ENCODE data around the gene CAMK1D.
A peak's percentile ranks its signal among the peaks of the same experiment; 100 is the strongest.

CAMK1D gene

GRCh38 chr10:12602521-12602920 lies 253.2 kb downstream of the CAMK1D start:
- DNase-seq: no peak

DNA sequence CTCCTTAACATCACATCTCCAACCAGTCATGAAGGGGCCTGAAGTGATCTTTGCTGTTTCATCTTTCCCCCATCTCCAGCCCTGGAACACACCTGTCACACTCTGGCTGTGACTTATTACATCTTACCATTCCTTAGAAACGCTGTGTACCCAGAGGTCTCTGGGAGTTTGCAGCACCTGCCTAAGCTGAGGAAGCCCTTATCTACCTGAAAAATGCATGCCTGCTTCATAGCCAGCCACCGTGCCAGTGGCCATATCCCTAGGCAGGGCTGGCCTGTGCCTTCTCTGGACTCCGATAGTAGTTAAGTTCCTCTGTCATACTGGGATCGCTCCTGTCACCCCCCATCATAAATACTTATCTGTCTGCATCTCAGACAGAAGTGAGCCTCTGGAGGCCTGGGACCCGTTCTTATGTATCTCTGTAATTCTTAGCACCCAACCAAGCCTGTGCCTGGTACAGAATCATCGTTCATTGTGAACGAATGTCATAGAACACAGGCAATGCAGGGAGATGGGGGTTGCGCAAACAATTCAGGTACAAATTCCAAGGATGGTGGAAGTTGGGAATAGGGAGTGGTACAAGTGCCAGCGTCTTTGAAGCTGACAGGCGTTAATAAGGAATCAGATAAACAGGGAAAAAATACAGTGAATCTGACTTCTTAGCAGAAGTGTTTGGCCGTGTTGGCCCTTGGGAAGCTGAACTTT lies 254.6 kb downstream of the CAMK1D start:
- no peak for DNase-seq

GRCh38 chr10:12605580-12606405 lies 256.4 kb downstream of the CAMK1D start:
- peak; percentile 65 for DNase-seq

- no peak for DNase-seq
These were observed 257.1 kb downstream of the CAMK1D start for GRCh38 chr10:12606461-12606860.

- no peak for DNase-seq
These were observed 259.4 kb downstream of the CAMK1D start for GRCh38 chr10:12608761-12609160.

- DNase-seq: no peak
These were observed 260.1 kb downstream of the CAMK1D start for GRCh38 chr10:12609435-12609834.

GRCh38 chr10:12613136-12613535 lies 263.8 kb downstream of the CAMK1D start:
- no peak for DNase-seq

DNA sequence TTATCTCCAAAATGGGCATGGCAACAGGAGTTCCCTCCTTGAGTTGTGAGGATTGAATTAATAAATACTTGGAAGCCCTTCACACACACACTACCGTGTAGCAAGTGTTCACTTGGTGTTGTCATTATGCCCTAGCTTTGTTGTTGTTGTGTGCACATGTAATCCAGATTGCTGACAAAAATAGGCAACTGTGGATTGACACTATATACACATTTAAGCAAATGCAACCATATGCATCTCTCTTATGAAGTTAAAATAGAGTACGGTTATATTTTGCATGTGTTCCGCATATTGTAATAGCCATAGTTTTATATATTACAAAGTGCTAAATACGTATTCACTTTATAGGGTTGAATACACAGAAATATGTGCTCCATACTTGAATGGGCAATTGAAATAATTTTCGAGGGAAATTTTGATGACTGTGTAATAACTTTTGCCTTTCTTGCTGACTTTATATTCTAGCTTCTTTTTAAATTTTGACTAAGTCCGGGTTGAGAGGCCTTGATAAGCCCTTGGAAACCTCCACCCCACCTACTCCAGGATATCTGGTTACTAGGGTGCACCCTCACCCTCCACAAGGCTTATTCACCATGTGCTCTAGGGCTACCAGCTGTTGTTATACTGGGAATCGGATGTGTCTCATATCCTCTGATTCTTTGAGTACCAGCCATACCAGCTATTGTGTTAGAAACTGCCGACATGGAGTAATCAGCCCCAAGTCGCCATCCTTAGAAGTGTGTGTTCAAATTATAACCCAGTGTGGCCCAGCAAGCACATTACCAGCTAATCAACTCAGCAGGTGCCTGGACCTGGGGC lies 265.0 kb downstream of the CAMK1D start:
- DNase-seq: no peak

GRCh38 chr10:12615296-12616220 lies 266.2 kb downstream of the CAMK1D start:
- no peak for DNase-seq

GRCh38 chr10:12617191-12618175 lies 268.1 kb downstream of the CAMK1D start:
- no peak for DNase-seq

- DNase-seq: no peak
These were observed 272.7 kb downstream of the CAMK1D start for GRCh38 chr10:12622016-12622415.

DNA sequence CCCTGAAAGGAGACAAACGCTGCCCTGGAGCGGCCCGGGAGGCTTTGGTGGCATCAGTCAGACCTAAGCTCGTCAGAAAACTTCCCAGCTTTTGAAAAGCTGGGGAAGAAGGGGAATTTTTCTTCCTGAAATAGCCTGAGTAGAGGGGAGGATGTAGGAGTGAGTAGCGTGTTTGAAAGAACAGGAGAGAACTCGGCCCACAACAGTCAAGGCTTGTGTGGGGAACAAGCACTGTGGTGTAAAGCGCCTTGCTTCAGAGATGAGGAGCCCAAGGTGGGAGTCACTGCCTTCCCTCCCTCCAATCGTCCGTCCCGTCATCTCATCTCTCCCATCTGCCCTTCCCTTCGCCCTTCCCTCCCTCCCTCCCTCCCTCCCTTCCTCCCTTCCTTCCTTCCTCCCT lies 273.3 kb downstream of the CAMK1D start:
- DNase-seq: no peak

DNA sequence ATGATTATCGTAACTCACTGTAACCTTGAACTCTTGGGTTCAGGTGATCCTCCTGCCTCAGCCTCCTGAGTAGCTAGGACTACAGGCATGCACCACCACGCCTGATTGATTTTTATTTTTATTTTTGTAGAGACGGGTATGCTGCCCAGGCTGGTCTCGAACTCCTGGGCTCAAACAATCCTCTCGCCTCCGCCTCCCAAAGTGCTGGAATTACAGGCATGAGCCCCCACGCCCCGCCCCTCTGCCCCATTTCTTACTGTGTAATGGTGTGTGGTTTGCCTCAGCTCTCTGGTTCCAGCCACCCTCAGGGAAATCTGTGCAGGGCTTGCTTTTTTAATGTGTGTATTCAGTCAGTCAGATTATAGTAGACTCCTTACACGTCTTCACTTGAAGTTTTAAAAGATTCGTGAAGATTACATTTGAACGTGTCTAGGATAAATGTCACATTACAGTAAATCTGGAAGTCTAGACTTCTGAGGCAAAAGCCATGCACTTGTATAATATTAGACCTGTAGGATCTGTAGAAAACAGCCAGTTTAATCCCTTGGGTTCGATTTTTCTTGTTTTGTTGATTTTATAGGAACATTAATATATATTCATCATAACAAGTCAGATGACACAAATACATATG lies 276.2 kb downstream of the CAMK1D start:
- no peak for DNase-seq

DNA sequence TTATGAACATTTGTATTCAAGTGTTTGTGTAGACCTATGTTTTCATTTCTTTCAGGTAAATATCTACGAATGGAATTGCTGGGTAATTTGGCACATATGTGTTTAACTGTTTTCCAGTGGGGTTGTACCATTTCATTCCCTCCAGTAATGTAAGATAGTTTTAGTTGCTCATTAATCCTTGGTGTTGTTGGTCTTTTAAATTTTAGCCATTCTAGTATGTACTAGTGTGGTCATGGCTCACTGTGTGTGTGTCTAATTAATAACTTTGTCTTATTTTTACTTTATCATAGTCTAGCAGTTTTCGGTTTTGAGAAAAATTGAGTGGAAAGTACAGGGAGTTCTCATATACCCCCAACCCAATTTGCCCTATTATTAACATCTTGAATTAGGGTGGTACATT lies 278.8 kb downstream of the CAMK1D start:
- no peak for DNase-seq

- DNase-seq: no peak
These were observed 279.8 kb downstream of the CAMK1D start for GRCh38 chr10:12628964-12629766.

- DNase-seq: no peak
These were observed 280.4 kb downstream of the CAMK1D start for GRCh38 chr10:12629767-12630165.

- no peak for DNase-seq
These were observed 281.9 kb downstream of the CAMK1D start for GRCh38 chr10:12631216-12631615.

GRCh38 chr10:12631787-12632562 lies 282.6 kb downstream of the CAMK1D start:
- no peak for DNase-seq

All from right forelimb (tissue), 1 donor.